GM10266 (cell line): ENCODE data around the gene OR14J1.

Experiments
- DNase-seq: peaks from one replicate; pipeline ENCODE4 v3.0.0; 2012; ENCODE audit errors: extremely low spot score
- TF ChIP-seq, protein P1 (sequence below): IDR thresholded peaks from 2 replicates; pipeline ENCODE4 v1.5.1; 2012; ENCODE audit warnings: mild to moderate bottlenecking, low read depth; ENCODE audit not compliant: control insufficient read depth, insufficient read depth; ENCODE audit errors: missing control alignments

Gene OR14J1, protein sequence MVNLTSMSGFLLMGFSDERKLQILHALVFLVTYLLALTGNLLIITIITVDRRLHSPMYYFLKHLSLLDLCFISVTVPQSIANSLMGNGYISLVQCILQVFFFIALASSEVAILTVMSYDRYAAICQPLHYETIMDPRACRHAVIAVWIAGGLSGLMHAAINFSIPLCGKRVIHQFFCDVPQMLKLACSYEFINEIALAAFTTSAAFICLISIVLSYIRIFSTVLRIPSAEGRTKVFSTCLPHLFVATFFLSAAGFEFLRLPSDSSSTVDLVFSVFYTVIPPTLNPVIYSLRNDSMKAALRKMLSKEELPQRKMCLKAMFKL

DNA sequence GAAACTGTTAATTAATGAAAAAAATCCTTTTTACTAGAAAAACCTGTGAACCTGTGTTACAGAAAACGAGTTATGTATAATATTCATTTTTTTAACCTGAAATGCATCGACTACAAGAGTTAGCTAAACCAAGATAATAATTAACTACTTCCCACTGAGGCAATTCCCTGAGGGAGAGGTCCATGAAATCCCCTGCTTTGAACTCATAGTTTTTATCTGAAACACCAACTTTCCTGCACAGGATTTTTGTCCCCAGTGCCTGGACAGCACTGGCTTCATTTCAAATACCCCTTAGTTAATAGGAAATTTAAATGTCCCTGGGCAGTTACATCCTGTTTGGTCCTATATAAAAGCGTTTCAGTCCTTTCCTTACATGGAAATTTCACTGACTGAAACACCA is at the start of gene OR14J1:
TSS of gene OR14J1 (plus strand) at position 386 of the 400 bp plus-strand sequence. CDS start 4,989 bp downstream, outside the sequence.
- no peak for DNase-seq
- TF ChIP-seq, protein P1, sequence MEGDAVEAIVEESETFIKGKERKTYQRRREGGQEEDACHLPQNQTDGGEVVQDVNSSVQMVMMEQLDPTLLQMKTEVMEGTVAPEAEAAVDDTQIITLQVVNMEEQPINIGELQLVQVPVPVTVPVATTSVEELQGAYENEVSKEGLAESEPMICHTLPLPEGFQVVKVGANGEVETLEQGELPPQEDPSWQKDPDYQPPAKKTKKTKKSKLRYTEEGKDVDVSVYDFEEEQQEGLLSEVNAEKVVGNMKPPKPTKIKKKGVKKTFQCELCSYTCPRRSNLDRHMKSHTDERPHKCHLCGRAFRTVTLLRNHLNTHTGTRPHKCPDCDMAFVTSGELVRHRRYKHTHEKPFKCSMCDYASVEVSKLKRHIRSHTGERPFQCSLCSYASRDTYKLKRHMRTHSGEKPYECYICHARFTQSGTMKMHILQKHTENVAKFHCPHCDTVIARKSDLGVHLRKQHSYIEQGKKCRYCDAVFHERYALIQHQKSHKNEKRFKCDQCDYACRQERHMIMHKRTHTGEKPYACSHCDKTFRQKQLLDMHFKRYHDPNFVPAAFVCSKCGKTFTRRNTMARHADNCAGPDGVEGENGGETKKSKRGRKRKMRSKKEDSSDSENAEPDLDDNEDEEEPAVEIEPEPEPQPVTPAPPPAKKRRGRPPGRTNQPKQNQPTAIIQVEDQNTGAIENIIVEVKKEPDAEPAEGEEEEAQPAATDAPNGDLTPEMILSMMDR, result no peak

DNA sequence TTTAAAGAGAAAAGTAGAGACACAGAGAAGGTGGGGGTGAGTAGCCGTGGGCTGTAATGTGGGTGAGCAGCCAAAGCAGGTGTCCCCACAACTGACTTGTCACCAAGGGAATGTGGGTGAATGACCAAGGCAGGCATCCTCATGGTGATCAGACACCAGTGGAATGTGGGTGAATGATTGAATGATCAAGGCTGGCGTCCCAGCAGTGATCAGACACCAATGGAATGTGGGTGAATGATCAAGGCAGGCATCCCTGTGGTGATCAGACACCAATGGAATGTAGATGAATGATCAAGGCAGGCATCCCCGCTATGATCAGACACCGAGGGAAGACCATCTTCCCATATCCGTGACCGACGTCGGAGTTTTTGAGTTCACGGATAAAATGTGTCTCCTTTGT is 49.8 kb upstream of the OR14J1 start:
- DNase-seq, result no peak
- TF ChIP-seq, protein P1, result no peak

DNA sequence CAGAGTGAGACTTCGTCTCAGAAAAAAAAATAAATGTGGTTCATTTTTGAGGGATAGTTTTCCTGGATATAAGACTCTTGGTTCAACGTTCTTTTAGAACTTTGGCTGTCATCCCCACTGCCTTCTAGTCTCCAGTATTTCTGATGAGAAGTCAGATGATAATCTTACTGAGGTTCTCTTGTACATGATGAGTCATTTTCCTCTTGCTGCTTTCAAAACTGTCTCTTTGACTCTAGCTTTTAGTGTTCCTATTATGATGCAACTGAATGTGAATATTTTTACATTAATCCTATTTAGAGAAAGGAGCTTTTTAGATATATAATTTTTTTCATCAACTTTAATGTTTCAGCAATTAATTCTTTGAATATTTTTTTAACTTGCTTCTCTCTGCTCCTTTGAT is 46.0 kb upstream of the OR14J1 start:
- no peak for DNase-seq

DNA sequence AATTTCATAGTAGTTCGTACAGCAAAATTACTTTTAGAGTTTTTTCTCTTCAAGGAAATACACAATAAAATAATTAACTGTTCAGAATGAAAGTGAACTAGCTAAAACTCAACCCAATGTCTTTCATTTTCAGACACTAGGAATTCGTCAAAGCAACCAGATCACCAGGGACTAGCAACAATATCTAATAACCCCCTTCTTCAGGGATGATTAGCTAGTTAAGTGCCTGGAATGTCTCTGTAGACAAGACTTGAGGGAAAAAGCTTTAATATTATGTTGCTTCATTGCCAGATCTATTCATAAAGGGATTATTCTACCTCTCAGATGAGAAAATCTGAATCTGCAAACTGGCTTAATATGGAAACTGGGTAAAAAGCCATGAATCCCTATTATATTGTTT is 41.8 kb upstream of the OR14J1 start:
- TF ChIP-seq, protein P1, result no peak
- no peak for DNase-seq

More for the DNA sequence above, 46.0 kb upstream of the OR14J1 start:
- TF ChIP-seq, protein P1, result no peak

DNA sequence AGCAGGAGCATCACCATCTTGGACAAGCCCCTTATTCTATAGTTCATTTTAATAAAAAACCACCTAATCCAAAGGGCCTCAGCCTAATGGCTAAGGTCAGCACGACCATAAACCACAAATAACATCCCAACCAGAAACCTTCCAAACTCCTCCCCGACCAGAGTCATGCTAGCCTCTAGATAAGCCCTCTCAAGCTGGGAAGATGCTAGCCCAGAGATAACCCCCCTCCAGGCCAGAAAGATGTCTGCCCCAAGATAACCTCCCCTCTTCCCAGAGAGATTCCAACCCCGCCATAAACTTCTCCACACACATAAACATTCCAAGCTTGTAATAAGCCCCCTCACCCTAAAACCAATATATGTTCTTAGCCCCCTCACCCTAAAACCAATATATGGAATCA is 38.5 kb upstream of the OR14J1 start:
- TF ChIP-seq, protein P1, result no peak
- no peak for DNase-seq

DNA sequence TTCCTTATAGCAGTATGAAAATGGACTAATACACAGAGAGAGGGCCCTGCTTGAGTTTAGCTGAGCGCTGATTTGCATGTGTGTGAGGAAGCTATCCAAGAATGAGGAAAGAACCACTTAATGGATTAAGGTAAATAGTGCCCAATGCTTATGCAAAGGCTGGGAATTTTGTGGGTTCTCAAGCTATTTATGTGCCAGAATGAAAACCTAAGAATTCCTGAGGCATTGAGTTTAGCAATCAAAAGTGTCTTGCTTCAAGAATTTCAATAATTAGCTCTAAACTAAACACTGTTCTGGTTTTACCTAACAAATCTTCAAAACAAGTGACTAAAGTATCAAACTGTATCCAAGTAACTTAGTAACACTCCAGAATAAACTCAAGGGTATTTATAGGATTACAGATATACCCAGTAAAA is 7.0 kb upstream of the OR14J1 start:
- DNase-seq, result no peak
- TF ChIP-seq, protein P1, result no peak

DNA sequence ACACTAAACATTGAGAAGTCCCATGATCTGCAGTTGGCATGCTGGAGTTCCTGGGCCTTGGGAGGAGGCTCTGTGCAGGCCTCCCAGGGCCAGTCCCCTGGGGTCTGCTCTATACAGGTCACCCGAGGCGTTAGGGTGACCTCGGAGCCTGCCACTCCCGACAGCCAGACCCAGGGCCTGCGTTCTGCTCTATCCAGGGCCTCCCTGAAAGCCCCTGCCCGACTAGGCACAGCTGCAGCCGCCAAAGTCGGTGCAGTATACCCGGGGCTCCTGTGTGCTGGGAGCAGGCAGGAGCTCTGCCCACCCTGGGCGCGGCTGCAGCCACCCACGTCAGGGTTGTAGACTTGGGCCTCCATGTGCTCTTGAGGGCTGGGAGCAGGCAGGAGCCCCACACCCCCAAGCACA is 6.3 kb upstream of the OR14J1 start:
- no peak for DNase-seq
- TF ChIP-seq, protein P1, result no peak
